ENCODE results near the gene ANKRD44.

The ANKRD44 gene

GRCh38 chr2:197204519-197205250, 105.9 kb downstream of the ANKRD44 start:
- DNase-seq, result no peak

- DNase-seq, result peak; percentile 62
Measured at GRCh38 chr2:197201874-197202273, 108.7 kb downstream of the ANKRD44 start.

GRCh38 chr2:197200762-197201058, 109.9 kb downstream of the ANKRD44 start:
- DNase-seq, result no peak

- DNase-seq, result no peak
Measured at GRCh38 chr2:197200051-197200761, 110.4 kb downstream of the ANKRD44 start.

GRCh38 chr2:197198890-197199289, 111.7 kb downstream of the ANKRD44 start:
- no peak for DNase-seq

GRCh38 chr2:197197895-197198311, 112.7 kb downstream of the ANKRD44 start:
- DNase-seq, result no peak

GRCh38 chr2:197196541-197197180, 113.9 kb downstream of the ANKRD44 start:
- no peak for DNase-seq

- no peak for DNase-seq
Measured at GRCh38 chr2:197195518-197195917, 115.1 kb downstream of the ANKRD44 start.

- no peak for DNase-seq
Measured at GRCh38 chr2:197191940-197192322, 118.6 kb downstream of the ANKRD44 start.

- DNase-seq, result peak; percentile 49
Measured at GRCh38 chr2:197191177-197191939, 119.2 kb downstream of the ANKRD44 start.

- DNase-seq, result no peak
Measured at GRCh38 chr2:197190100-197190432, 120.5 kb downstream of the ANKRD44 start.

- no peak for DNase-seq
Measured at GRCh38 chr2:197189426-197190099, 121.0 kb downstream of the ANKRD44 start.

GRCh38 chr2:197185676-197186075, 124.9 kb downstream of the ANKRD44 start:
- DNase-seq, result no peak

- DNase-seq, result no peak
Measured at GRCh38 chr2:197184959-197185586, 125.5 kb downstream of the ANKRD44 start.

- no peak for DNase-seq
Measured at GRCh38 chr2:197183355-197183754, 127.2 kb downstream of the ANKRD44 start.

- no peak for DNase-seq
Measured at GRCh38 chr2:197182668-197183067, 127.9 kb downstream of the ANKRD44 start.

GRCh38 chr2:197181491-197181890, 129.1 kb downstream of the ANKRD44 start:
- DNase-seq, result no peak

GRCh38 chr2:197179744-197180498, 130.7 kb downstream of the ANKRD44 start:
- DNase-seq, result no peak

- DNase-seq, result no peak
Measured at GRCh38 chr2:197176522-197176921, 134.1 kb downstream of the ANKRD44 start.

- no peak for DNase-seq
Measured at GRCh38 chr2:197174539-197175094, 136.0 kb downstream of the ANKRD44 start.

- DNase-seq, result no peak
Measured at GRCh38 chr2:197171582-197171981, 139.0 kb downstream of the ANKRD44 start.

All from DMS79 (cell line).